Measurements from ENCODE around the gene CRTAC1. TPM values are rescaled to one million over a fixed set of nuclear protein-coding genes. Genes with fewer than 3 reads are reported as not detected.

Gene CRTAC1
- total and polyA plus RNA-seq, 10 donors: 0.17 to 0.74 (median 0.26) TPM; not detected in 5

DNA sequence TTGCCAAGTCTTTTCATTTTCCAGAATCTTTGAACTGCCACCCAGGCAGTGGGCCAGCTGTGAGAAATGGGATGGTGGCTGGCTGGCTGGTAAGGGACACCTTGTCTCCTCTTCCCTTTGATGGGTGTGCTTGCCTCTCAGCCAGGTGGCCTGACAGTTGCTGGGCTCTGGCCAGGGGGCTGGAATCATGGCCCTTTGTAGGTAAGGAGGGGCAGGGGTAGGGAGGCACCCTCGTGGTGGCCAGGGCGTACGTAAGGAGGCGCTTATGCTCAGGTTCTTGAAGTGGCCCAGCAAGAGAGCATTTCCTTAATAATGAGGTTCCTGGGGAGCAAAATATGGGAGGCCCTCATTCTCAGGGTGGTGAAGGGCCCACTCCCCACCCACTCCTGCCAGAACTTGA is 213.8 kb downstream of the CRTAC1 start:
- H3K27ac ChIP-seq: no peak overlapping the region
- H3K36me3 ChIP-seq: no peaks in the 10 kb centered on the region
- intact Hi-C loops (cut with DNase I; ENCODE audit: low total_unique reads): no loop called here
- no peaks in the 10 kb centered on the region for H3K4me1 ChIP-seq
- TF ChIP-seq, protein P1, sequence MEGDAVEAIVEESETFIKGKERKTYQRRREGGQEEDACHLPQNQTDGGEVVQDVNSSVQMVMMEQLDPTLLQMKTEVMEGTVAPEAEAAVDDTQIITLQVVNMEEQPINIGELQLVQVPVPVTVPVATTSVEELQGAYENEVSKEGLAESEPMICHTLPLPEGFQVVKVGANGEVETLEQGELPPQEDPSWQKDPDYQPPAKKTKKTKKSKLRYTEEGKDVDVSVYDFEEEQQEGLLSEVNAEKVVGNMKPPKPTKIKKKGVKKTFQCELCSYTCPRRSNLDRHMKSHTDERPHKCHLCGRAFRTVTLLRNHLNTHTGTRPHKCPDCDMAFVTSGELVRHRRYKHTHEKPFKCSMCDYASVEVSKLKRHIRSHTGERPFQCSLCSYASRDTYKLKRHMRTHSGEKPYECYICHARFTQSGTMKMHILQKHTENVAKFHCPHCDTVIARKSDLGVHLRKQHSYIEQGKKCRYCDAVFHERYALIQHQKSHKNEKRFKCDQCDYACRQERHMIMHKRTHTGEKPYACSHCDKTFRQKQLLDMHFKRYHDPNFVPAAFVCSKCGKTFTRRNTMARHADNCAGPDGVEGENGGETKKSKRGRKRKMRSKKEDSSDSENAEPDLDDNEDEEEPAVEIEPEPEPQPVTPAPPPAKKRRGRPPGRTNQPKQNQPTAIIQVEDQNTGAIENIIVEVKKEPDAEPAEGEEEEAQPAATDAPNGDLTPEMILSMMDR (IDR thresholded peaks at IDR 0.05 in 8 of 11, conservative IDR thresholded peaks at IDR 0.05 in 3 of 11): no peak
- TF ChIP-seq POLR2A (IDR thresholded peaks at IDR 0.05): no peak
- no peak for TF ChIP-seq POLR2AphosphoS5 (IDR thresholded peaks at IDR 0.05)
- H3K9me3 ChIP-seq: no peaks in the 10 kb centered on the region
- WGBS, 5 donors: 72 to 94% (median 87%) methylated on average over 3 to 4 of the region's 4 CpGs
- DNase-seq: no peak
- H3K27me3 ChIP-seq (replicated peaks in 1 of 7): peaks cover 0 to 30% (median 0%) of the 10 kb centered on the region in 7 donors
- H3K4me3 ChIP-seq: no peak overlapping the region

Small RNA genes within 50 kb of the gene (small RNA-seq; reads per million reads assigned to genes)
- gene AL355301.1: 0 reads per million in 4 donors

Other genes with a start within 250 kb of the CRTAC1 start
- gene GOLGA7B, start 180.8 kb downstream of the CRTAC1 start, total RNA-seq: 1 to 10 TPM in 1 of 7 donors, under 1 TPM in 6; 0.44 to 1.0 (median 0.58) TPM
- gene GOLGA7B, start 180.8 kb downstream of the CRTAC1 start, polyA plus RNA-seq: under 1 TPM; 0.27 to 0.48 (median 0.48) TPM
- gene R3HCC1L, start 104.0 kb upstream of the CRTAC1 start, total RNA-seq: 10 to 100 TPM; 17.5 to 21.2 (median 18.7) TPM
- 10 to 100 TPM in 1 of 3 donors, 1 to 10 TPM in 2; 9.0 to 11.3 (median 9.8) TPM for gene R3HCC1L, start 104.0 kb upstream of the CRTAC1 start, polyA plus RNA-seq
- 1 to 10 TPM; 1.6 to 6.1 (median 2.5) TPM for gene LOXL4, start 237.6 kb upstream of the CRTAC1 start, total RNA-seq
- under 1 TPM; 0.39 to 0.90 (median 0.44) TPM for gene LOXL4, start 237.6 kb upstream of the CRTAC1 start, polyA plus RNA-seq

All from spleen (tissue), 11 donors.